Endothelial cell of umbilical vein (primary cell): ENCODE measurements around the gene EID3. TPM values are rescaled to one million over a fixed set of nuclear protein-coding genes. Genes with fewer than 3 reads are reported as not detected.

Experiments used
- BruUV-seq: library from RNA; stranded (reverse); fragments of 400-500 nt; replicated peaks from 2 replicates; lab custom pipeline; 2021; lab: Mats Ljungman, UMichigan
- CTCF ChIA-PET: fragments of 300-600, 350-600 bp; sonication (Branson Sonifier 250); formaldehyde crosslinking; loops from one replicate; lab custom pipeline; 2021; ENCODE audit warnings: antibody characterized with exemption, inconsistent platforms; lab: Charles Lee
- POLR2A ChIA-PET: fragments of 300-600, 350-600 bp; sonication (Branson Sonifier 250); formaldehyde crosslinking; loops from one replicate; lab custom pipeline; 2021; ENCODE audit warnings: antibody characterized with exemption, inconsistent platforms; lab: Charles Lee
- DNase-seq: peaks from one replicate; pipeline ENCODE4 v3.0.0-alpha.2; 2011; ENCODE audit warnings: low read depth, low spot score
- FAIRE-seq: peaks from 2 replicates; lab custom pipeline; 2011; peaks lifted over from hg19 to GRCh38; lab: Jason Lieb, UNC
- H2AFZ ChIP-seq: 2 replicates; pipeline ENCODE4 v1.6.0; 2012; ENCODE audit warnings: low read depth, low read length, control low read depth, inconsistent platforms
- H3K27ac ChIP-seq: 2 replicates; pipeline ENCODE4 v1.5.1; 2011; ENCODE audit warnings: low read depth, mild to moderate bottlenecking, control low read depth, low read length, moderate library complexity; ENCODE audit not compliant: insufficient read depth
- H3K27me3 ChIP-seq, 2 experiments: 2 replicates each; pipeline versions ENCODE4 v1.6.0 to v1.6.1; 2011; ENCODE audit warnings: low read length in 2 of 2, mixed read lengths in 1 of 2; ENCODE audit not compliant: control insufficient read depth in 2 of 2, insufficient read depth in 2 of 2
- H3K36me3 ChIP-seq, 2 experiments: 2 replicates in 1 of 2; 3 replicates in 1 of 2; pipeline ENCODE4 v1.5.1; 2011; ENCODE audit warnings: low read length in 2 of 2, mild to moderate bottlenecking in 1 of 2, moderate library complexity in 1 of 2; ENCODE audit not compliant: control insufficient read depth in 2 of 2, insufficient read depth in 2 of 2; ENCODE audit errors: extremely low read depth in 1 of 2
- H3K4me1 ChIP-seq: 3 replicates; pipeline ENCODE4 v1.5.1; 2011; ENCODE audit warnings: mild to moderate bottlenecking, low read length; ENCODE audit not compliant: control insufficient read depth, insufficient read depth; ENCODE audit errors: extremely low read depth
- H3K4me2 ChIP-seq: 2 replicates; pipeline ENCODE4 v1.6.1; 2011; ENCODE audit warnings: low read length, control low read depth, mixed read lengths; ENCODE audit not compliant: insufficient read depth
- H3K4me3 ChIP-seq, 3 experiments: fragments of 200-600 bp in 1 of 3; sonication (generic), shearing (Covaris generic) in 1 of 3; replicated peaks in 1 of 3; 2 replicates each; pipeline ENCODE4 v1.5.1; 2011 to 2016; ENCODE audit warnings: control low read depth in 3 of 3, low read length in 3 of 3, mild to moderate bottlenecking in 2 of 3, inconsistent platforms in 1 of 3, low read depth in 1 of 3, moderate library complexity in 1 of 3; ENCODE audit not compliant: insufficient read depth in 1 of 3
- H3K79me2 ChIP-seq: 2 replicates; pipeline ENCODE4 v1.6.0; 2012; ENCODE audit warnings: low read length, inconsistent platforms; ENCODE audit not compliant: control insufficient read depth, insufficient read depth
- H3K9ac ChIP-seq: replicated peaks from 2 replicates; pipeline ENCODE3; 2011; ENCODE audit warnings: low read length, control low read depth; ENCODE audit not compliant: insufficient read depth; ENCODE audit errors: extremely low read depth
- H3K9me1 ChIP-seq: replicated peaks from 3 replicates; pipeline ENCODE4 v1.6.0; 2011; ENCODE audit warnings: mild to moderate bottlenecking, low read length; ENCODE audit not compliant: control insufficient read depth, insufficient read depth; ENCODE audit errors: extremely low read depth
- H3K9me3 ChIP-seq: replicated peaks from 2 replicates; pipeline ENCODE4 v1.5.1; 2012; ENCODE audit warnings: low read length, inconsistent platforms; ENCODE audit not compliant: control insufficient read depth, insufficient read depth
- H4K20me1 ChIP-seq: replicated peaks from 2 replicates; pipeline ENCODE3; 2011; ENCODE audit warnings: mild to moderate bottlenecking, low read length; ENCODE audit not compliant: control insufficient read depth, insufficient read depth; ENCODE audit errors: extremely low read depth
- CTCF ChIP-seq, 2 donors: IDR thresholded peaks; 1 replicate in 1 of 2; 2 replicates in 1 of 2; pipeline ENCODE4 v1.5.1; 2011; ENCODE audit warnings: low read length in 2 of 2, mild to moderate bottlenecking in 2 of 2, moderate library complexity in 2 of 2, control low read depth in 1 of 2, inconsistent platforms in 1 of 2, low read depth in 1 of 2; ENCODE audit not compliant: insufficient read depth in 1 of 2; ENCODE audit errors: extremely low read depth in 1 of 2
- EZH2 ChIP-seq: IDR thresholded peaks from 2 replicates; pipeline ENCODE4 v1.6.1; 2012; ENCODE audit warnings: borderline replicate concordance, low read depth, mild to moderate bottlenecking, moderate library complexity, low read length, inconsistent platforms; ENCODE audit not compliant: severe bottlenecking
- FOS ChIP-seq: IDR thresholded peaks from 2 replicates; pipeline ENCODE4 v1.6.1; 2011; ENCODE audit warnings: mild to moderate bottlenecking, low read length, moderate library complexity, borderline replicate concordance; ENCODE audit not compliant: insufficient read depth
- GATA2 ChIP-seq: IDR thresholded peaks from 2 replicates; pipeline ENCODE4 v1.7.0; 2011; ENCODE audit warnings: low read depth, mild to moderate bottlenecking, moderate library complexity, mixed read lengths, low read length; ENCODE audit not compliant: insufficient read length, insufficient read depth
- JUN ChIP-seq: IDR thresholded peaks from 2 replicates; pipeline ENCODE4 v1.6.1; 2011; ENCODE audit warnings: borderline replicate concordance, low read depth; ENCODE audit not compliant: insufficient read length, insufficient read depth
- MAX ChIP-seq: IDR thresholded peaks from 2 replicates; pipeline ENCODE4 v1.6.1; 2011; ENCODE audit not compliant: insufficient read depth, insufficient read length
- MYC ChIP-seq: IDR thresholded peaks from one replicate; pipeline ENCODE4 v1.6.1; 2011; ENCODE audit warnings: mild to moderate bottlenecking, low read depth, low read length
- POLR2A ChIP-seq: IDR thresholded peaks from 2 replicates; pipeline ENCODE4 v1.6.1; 2012; ENCODE audit warnings: low read depth, mild to moderate bottlenecking, control low read depth, low read length
- POLR2AphosphoS5 ChIP-seq: IDR thresholded peaks from 2 replicates; pipeline ENCODE4 v1.6.1; 2012; ENCODE audit warnings: low read depth, mild to moderate bottlenecking, control low read depth, low read length, moderate library complexity; ENCODE audit not compliant: insufficient read depth
- dilution Hi-C: fragments of 300-500 bp; cut with MboI; formaldehyde crosslinking; loops from one replicate; pipeline ENCODE4 v1.15.0; 2019; ENCODE audit warnings: low sequenced_read_pairs; ENCODE audit not compliant: extremely low pct_ligation_motif_present
- intact Hi-C: fragments of 100-400 bp; cut with micrococcal nuclease; formaldehyde crosslinking; loops from one replicate; pipeline ENCODE4 v1.10.0; 2022
- polyA plus RNA-seq, 4 experiments: library from polyadenylated mRNA; depleted of rRNA in 3 of 4; stranded (reverse) in 3 of 4; unstranded in 1 of 4; fragments of >200 nt; gene quantifications; 2 replicates each; pipeline versions ENCODE4 v1.2.1 to v1.2.3, GENCODE V29; 2011 to 2012; ENCODE audit warnings: missing spikeins in 1 of 4
- total RNA-seq: library from RNA; stranded (reverse); gene quantifications from 2 replicates; pipeline ENCODE4 v1.2.3, GENCODE V29; 2021

The EID3 gene
- total and polyA plus RNA-seq, 2 donors (not counting 3 experiments of a cell fraction or from before 2014, with no cell fraction given), result 1.5 to 14.5 TPM

GRCh38 chr12:104274811-104275210 lies 28.7 kb upstream of the EID3 start:
- Histone ChIP-seq H3K79me2 (no peaks in the 10 kb centered on the region), H3K27me3 (no peaks in the 10 kb centered on the region), H3K4me2 (no peak overlapping the region), H3K9me3 (no peaks in the 10 kb centered on the region), H3K4me3 (no peak overlapping the region), H3K27ac (no peak overlapping the region), H2AFZ (no peak overlapping the region), H3K9me1 (no peaks in the 10 kb centered on the region), H3K36me3 (no peaks in the 10 kb centered on the region), H4K20me1 (no peaks in the 10 kb centered on the region), H3K4me1 (peaks cover 21% of the 10 kb centered on the region), H3K9ac (no peak overlapping the region)
- DNase-seq (no peak), FAIRE-seq (no peak)
- no TSS peak for BruUV-seq
- dilution Hi-C loops (no loop called here), intact Hi-C loops (no loop called here)
- ChIA-PET CTCF (interaction anchor here (1.6 to 2.2 kb wide), 2 partner anchors 16 to 59 kb away, joined by 5 to 7 read pairs; partner anchors contain the start of gene TXNRD1), POLR2A (no interaction called here)
- TF ChIP-seq CTCF (IDR thresholded peaks at IDR 0.05; ENCODE audit: extremely low read depth in 1 of 2, insufficient read depth in 1 of 2, low read depth in 1 of 2, low read length in 2 of 2) (no peak), POLR2AphosphoS5 (no peak)

- Histone ChIP-seq H3K36me3 (no peaks in the 10 kb centered on the region), H3K9me1 (no peaks in the 10 kb centered on the region), H3K4me1 (peaks cover 28% of the 10 kb centered on the region), H3K79me2 (no peaks in the 10 kb centered on the region), H3K27ac (no peak overlapping the region), H4K20me1 (no peaks in the 10 kb centered on the region), H3K4me2 (no peak overlapping the region), H2AFZ (no peak overlapping the region), H3K9me3 (no peaks in the 10 kb centered on the region), H3K4me3 (no peak overlapping the region), H3K27me3 (no peaks in the 10 kb centered on the region), H3K9ac (no peak overlapping the region)
- DNase-seq (no peak), FAIRE-seq (no peak)
- no TSS peak for BruUV-seq
- ChIA-PET POLR2A (no interaction called here), CTCF (interaction anchor here (1.6 to 2.7 kb wide), 3 partner anchors 11 to 60 kb away, joined by 5 to 11 read pairs (median 7); partner anchors contain the start of gene TXNRD1)
- intact Hi-C loops, result no loop called here
- TF ChIP-seq POLR2A, result no peak
- TF ChIP-seq CTCF (IDR thresholded peaks at IDR 0.05; ENCODE audit: extremely low read depth in 1 of 2, insufficient read depth in 1 of 2, low read depth in 1 of 2, low read length in 2 of 2), result no peak
- no peak for TF ChIP-seq EZH2
- no peak for TF ChIP-seq MAX
- TF ChIP-seq GATA2, result no peak
- TF ChIP-seq FOS, result no peak
- TF ChIP-seq POLR2AphosphoS5, result no peak
- TF ChIP-seq JUN, result no peak
- TF ChIP-seq MYC, result no peak
- dilution Hi-C loops, result no loop called here
These were observed 27.9 kb upstream of the EID3 start for GRCh38 chr12:104275689-104276088.
